HG03571 (cell line): Measurements from ENCODE around the gene SHQ1.
"Not testable (repeated sequence)": the region's sequence is repeated elsewhere in the genome, so short reads cannot be mapped to it uniquely, and the experiment has no call there.

Source experiments
- ATAC-seq: cut with Tn5 transposase; IDR thresholded peaks from one replicate; pipeline ENCODE4 v1.9.1; 2021; ENCODE audit not compliant: unreplicated experiment

Gene SHQ1

DNA sequence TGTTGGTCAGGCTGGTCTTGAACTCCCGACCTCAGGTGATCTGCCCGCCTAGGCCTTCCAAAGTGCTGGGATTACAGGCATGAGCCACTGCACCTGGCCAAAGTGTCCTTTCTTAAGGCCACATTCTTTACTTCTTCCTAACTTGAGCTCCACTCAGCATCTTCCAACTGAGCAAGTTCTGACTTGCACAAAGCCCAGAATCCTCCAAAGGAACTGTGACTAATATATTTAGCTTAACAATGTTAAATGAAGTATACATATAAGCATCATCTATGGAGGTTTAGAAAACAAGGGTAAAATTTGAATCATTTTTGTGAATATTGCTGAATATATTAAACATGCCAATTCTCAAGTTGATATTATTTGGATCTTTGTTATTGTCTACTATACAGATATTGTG lies 93.7 kb downstream of the SHQ1 start:
- ATAC-seq = no peak

DNA sequence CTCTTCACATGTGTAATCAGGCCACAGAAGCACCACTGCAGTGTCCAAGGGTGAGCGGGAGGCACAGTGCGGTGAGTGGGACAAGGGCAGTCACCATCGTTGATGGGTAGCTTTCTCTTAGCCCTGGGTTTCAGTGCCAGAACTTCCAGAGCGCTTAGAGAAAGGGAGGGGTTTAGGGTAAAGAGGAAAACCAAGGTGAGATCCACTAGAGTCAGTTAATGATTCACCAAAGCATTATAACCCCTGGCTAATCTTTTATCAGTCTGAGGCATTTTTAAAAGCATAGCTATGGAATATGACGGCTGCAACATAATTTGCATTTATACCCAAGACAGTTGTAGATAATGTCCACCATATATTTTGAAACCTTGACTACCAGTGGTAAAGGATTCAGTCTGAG lies 94.8 kb downstream of the SHQ1 start:
- ATAC-seq = no peak

DNA sequence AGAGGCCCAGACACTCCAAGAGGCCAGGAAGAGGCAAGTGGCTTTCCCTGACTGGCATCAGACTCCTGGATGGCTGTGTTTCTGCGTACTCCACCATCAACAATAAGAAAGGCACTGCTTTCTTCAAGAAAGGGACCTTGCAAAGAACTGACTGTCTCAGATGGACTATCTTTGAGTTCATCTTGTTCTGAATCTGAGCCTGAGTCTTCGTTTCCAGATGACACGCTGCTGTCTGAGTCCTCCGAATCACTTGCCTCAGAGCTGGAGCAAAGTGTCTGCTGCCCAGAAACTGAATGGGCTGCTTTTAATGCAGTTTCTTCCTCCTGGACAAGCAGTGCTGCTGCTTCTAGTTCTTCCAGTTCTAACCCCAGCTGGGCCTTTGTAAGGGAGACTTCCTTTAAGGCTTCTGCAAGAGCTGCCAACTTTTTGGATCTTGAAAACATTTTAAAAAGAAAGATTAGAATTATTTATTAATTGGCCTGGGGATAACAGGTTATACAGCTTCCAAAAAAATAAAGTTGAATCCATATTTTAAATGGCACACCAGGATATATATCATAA lies 97.8 kb downstream of the SHQ1 start:
- no peak for ATAC-seq

DNA sequence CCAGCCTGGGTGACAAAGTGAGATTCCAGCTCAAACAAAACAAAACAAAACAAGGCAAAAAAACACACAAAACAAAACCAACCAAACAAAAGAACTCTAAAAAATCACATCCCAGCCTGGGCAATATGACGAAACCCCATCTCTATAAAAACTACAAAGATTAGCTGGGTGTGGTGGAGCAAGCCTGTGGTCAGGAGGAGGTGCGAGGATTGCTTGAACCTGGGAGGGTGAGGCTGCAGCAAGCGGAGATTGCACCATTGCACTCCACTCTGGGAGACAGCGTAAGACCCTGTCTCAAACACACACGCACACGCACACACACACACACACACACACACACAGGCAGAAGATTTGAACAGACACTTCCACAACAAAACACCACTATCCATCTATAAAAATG lies 99.6 kb downstream of the SHQ1 start:
- ATAC-seq = no peak

DNA sequence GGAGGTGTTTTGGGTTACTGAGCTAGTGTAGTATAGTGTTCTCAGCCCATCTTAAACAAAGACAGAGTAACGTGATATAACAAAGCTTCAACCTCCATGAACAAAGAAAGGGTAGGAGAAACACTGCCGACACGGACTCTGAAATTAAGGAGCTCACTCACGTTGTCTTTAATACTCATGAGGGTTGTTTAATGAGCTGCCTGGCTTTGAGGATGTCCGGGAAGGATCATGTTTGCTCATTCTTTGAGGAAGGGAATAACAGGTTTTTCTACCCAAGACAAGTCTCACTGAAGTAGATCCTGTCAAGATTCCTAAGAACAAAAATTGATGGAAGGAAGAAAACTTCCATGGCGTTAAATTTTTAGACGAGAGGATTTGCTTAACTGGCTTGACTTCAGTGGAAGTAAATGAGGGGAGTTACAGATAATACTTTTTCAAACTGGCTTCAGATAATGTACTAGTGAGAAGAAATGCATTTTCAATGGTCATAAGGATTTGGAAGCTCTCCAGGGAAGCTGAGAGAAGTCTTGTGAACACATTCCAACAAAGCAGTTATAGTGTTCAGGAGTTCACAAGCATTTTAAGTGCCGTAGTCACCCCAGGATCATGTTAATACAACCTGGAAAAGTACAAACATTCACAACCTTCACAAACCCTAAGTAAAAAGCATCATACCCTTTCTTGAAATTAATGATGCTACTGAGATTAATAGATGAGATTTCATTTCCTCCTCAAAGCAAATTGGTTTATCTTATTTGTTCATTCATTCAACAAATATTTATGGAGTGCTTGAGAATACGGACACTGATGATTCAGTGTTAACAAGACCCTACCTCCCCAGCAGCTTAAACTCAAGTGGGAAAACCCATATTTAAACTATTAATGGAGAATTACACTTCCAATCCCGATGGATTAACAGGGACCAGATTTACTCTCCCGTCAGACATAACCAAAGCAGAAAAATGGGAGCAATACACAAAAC lies 101.5 kb downstream of the SHQ1 start:
- ATAC-seq = no peak

DNA sequence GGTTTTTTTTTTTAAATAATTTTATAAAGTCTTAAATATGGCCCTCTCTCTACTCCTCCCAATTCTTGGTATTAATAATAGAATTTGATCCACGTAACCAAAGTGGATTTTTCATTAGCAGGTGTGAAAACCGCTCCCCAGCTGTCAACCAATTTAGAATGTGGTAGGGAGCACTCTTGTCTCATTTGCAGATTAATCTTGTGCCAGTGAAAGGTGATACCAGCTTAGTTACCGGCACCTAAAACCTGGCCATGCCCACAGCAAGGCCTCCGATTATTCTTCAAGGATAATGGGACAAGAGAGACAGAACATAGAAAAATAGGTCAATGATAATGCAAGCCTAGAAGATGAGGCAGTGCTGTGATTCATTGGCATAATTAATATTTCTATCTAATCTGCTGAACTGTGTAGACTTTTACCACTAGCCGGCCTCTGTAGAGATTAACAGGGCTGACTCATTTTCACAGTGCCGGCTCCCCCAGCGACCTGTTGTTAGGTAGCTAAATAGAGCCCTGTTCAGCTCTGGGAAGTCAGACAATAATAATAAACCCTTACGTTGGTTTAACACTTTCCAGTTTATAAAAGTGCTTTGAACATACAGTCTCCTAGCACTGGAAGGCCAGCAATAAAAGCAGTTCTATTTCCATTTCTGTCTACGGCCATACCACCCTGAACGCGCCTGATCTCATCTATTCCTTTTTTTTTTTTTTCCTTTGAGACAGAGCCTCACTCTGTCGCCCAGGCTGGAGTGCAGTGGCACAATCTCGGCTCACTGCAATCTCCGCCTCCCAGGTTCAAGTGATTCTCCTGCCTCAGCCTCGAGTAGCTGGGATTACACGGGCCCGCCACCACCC lies 102.9 kb downstream of the SHQ1 start:
- no peak for ATAC-seq

DNA sequence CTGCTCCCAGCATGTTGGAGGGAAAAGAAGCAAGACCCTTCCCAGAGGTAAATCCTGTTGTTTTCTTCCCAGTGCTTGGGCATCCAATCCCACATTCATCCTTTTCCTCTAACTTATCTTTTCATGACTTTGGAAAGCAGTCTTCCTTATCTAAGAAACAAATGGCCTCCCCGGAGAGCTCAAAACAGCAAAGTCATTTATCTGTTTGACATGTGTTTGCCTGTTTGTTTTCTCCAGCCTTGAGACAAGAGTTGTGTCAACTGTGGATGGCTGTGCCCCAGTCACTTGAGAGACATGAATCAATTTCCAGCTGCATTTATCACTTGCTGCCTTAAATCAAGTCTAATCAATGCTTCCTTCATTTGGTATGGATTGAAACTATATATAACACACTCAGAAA lies 103.9 kb downstream of the SHQ1 start:
- ATAC-seq = no peak

DNA sequence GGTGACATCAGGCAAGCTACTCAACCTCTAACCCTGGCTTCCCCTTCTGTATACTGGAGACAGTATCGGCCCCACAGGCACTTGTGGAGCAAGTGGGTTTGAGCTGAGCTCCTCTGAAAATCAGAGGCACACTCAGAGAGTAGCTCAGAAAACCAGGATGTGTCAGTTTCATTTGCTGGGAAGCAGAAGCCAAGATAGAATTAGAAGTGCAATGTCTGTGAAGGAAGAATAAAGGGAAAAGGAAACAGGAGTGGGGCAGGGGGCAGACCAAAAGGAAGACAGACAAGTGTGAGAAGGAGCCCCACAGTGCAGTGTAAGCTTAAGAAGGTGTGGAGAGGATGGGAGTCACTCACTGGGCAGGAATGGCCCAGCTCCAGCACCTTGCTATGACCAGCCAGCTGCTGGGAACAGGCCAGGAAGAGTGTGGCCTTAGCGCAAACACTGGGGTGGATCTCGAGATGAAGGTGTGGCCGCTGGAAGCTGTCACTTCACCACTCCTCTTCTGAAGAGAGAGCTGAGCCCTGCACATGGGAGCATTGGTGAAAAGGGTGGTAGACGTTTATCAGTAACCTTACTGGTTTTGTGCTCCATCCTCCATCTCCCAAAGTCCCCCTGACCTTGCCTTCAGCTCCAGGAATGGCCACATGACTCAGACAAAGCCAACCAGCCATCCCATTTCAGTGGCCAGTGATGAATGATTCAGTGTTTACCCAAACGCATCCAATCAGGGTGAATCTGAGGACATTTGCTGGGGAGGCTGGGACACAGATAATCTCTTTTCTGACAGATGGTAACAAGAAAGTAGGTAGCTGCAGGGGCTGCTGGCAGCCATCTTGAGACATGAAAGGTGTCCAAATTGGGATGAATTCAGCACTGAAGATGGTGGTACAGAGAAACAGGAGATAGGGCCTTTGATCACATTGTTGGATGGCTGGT lies 108.4 kb downstream of the SHQ1 start:
- no peak for ATAC-seq

DNA sequence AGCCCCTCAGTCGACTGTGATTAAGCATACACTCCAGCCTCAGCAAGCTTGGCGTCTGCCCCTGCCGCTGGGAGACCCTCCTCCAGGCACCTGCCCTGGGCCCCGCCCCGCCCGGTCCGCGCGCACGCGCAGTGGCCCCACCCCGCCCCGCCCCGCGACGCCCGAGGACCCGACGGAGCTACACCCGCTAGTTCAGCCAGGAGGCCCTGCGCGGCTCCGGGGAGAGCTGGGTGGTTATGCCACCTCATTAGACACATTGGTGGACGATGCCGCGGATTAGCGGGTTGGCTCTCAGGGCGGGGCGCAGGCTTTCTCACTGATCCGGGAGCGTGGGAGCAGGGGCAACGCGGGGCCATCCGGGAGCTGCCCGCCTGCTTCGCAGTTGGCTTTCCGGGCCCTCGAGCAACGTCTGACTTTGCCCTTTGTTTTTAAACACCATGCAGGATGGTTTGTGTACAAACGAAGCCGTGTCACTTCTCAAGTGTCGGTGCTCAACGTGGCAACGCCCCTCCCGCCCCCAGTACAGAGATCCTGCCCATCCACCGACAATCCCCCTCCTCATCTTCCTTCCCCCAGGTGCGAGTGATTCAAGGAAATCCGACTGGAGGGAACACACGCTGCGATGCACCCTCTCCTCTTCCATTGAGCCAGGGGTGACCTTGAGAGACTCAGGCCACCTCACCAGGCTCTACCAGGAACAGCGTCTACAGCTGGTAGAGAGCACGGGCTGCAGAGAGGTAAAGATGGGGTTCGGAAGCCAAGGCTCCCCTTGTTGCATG lies 109.3 kb downstream of the SHQ1 start:
- ATAC-seq = peak; percentile 68

DNA sequence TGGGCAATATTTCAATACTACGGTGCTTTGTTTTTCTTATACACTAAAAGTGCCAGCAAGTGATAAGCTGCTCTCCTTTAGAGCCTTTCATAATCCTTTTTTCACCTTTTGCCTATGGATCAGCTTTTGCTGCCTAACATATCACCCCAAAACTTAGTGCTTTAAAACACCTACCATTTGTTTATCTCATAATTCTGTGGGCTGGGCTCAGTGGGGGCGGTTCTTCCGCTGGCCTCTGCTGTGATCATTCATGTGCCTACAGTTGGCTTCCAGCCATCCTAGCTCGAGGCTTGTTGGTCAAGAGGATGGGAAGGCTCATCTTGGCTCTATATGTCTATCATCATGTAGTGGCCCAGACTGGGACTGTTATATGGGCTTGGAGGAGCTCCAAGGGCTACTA lies 113.2 kb downstream of the SHQ1 start:
- not testable (repeated sequence) for ATAC-seq

DNA sequence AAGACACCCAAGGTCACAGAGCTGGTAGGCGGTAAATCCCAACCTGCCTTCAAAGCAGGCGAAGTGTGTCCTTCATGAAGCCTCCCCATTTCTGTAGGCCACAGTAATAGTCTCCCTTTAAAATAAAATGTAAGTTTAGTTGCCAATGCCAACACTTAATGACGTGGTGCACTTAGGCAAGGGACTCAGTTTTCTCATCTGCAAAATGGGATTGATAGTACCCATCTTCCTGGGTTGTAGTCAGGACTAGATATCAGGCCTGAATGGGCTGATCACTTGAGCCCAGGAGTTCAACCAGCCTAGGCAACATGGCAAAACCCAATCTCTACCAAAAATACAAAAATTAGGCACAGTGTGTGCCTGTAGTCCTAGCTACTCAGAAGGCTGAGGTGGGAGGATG lies 114.6 kb downstream of the SHQ1 start:
- ATAC-seq = no peak

DNA sequence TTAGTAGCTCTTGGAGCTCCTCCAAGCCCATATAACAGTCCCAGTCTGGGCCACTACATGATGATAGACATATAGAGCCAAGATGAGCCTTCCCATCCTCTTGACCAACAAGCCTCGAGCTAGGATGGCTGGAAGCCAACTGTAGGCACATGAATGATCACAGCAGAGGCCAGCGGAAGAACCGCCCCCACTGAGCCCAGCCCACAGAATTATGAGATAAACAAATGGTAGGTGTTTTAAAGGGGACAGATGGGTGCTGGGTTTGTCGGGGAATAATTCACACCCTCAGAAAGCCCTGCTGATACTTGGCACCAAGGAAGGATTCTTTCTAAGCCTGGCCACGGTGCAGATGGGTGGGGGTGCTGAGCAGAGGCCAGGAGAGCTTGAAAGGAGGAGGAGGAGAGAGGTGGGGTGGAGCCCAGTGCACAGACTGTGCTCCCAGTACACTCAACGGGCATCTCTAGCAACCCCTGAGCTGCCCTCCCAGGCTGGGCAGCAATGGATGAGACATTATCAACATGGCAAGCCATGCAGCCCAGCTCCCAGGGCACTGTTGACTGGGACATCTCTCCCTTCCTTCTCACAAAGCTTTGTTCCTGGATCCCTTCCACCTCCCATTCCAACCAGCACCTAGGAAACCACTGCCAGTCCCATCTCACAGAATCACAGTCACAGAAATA lies 115.4 kb downstream of the SHQ1 start:
- not testable (repeated sequence) for ATAC-seq

DNA sequence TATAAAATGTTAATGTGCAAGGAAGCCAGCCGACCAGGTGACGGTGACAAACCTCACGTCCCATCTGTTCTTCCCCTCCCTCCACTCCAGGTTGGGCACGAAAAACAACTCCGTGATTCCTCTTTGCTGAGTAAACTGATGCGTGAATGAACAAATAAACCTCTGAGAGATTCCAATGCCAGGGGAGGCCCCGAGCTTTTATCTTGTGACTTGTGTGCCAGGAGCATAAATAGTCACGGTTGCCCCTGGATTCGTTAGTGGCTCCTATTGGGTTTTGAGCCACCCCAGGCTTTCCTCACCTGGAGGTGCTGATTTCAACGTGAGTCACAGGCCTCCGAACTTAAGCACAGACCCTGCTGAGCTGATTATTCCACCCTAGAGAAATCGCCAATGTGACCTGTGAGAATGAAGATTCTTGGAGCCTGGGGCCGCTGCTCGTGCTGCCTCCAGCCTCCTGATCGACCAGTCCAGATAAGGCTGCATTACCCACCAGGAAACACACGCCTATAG lies 119.2 kb downstream of the SHQ1 start:
- ATAC-seq = no peak

DNA sequence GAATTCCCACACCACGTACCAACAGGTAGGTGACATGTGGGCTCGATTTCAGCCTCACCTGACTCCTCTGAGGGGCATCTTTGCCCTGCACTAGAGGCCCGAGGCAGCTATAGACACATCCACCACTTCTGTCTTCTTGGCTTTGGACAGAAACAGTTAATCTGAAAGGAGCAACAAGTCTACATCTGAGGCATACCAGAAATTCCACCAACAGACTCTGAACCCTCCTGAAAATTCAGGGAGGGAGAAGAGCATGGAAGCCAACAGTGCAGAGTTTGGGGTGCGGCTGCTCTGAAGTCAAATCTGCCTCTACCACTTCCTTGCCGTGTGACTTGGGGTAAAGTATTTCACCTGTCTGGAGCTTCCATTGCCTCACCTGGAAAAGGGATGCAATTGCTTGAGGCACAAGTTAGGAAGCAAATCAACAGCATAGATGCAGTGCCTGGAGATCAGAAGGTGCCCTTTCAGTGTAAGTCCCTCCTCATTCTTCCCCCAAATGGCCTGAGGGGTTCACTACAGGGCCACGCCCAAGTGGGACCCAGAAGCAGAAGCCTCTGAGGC lies 119.8 kb downstream of the SHQ1 start:
- ATAC-seq = no peak

DNA sequence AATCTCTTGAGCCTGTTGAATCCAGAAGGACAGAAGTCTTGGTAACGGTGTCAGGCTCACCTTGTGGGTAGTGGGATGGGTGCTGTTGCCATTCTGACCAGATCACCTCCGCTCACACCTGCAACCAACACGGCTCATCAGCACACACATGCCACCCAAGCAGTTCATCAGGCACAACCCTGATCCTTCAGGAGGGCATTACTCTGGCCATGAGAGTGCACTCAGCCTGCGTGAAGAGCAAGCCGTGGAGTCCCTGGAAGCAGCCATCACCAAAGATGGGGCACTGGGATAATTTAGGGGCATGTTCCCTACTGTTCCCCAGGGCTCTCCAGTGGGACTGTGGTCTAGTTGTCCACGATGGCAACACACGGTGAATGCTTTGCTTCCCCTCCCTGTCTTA lies 120.5 kb downstream of the SHQ1 start:
- ATAC-seq = no peak

DNA sequence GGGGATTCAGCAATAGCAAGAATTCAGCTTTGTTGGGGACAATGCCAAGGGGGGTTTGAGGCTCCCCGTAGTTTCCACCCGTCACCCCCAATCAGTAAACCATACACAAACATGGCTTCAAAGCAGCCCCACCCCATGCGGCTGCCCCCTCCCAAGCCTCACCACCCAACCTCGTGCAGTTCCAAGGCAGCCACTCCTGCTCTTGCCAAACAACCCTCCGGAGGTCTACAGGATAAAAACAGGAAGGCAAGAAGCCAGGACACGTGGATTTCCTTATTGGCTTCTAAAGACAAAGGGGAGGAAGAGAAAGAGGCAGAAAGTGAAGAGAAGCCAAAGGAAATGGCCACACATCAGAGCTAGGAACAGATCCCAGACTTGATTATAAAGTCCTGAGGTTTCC lies 121.1 kb downstream of the SHQ1 start:
- no peak for ATAC-seq

DNA sequence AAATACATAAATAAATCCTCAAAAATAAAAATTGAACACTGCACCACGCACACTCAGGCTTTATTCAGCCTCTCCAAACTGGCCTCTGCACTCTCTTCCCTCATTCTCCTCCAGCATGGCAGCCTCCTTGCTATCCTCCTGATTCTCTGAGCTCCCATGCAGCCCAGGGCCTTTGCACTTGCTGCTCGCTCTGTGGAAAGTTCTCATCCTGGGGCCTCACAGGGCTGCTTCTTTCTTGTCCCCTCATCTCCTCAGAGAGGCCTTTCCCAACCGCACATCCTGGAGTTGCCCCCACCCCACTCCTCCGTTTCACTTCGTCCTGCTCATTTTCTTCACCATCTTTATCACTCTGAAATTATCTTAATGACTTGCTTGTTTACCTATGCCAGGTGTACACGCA lies 123.0 kb downstream of the SHQ1 start:
- no peak for ATAC-seq

DNA sequence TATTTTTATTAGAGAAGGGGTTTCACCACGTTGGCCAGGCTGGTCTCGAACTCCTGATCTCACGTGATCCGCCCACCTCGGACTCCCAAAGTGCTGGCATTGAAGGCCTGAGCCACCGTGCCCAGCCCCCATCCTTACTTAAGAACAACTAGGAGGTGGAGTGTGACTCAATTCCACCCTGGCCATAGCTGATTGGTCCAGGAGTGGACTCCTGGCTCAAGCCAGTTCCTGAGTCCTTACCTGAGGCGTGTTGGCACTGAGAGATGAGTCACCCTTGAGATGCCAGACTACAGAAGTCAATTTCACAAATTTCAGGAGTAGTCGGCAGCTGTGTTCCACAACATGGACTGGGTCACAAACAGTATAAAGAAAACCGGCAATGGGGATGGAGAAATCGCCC lies 124.2 kb downstream of the SHQ1 start:
- ATAC-seq = no peak
